ENCODE data around the gene CXCR4. TPM values are rescaled to one million over a fixed set of nuclear protein-coding genes. Genes with fewer than 3 reads are reported as not detected.

Gene CXCR4
- total RNA-seq, 3 donors from 2014 or later (not counting 1 experiment from before 2014, with no cell fraction given), result 582 to 848 (median 741) TPM

DNA sequence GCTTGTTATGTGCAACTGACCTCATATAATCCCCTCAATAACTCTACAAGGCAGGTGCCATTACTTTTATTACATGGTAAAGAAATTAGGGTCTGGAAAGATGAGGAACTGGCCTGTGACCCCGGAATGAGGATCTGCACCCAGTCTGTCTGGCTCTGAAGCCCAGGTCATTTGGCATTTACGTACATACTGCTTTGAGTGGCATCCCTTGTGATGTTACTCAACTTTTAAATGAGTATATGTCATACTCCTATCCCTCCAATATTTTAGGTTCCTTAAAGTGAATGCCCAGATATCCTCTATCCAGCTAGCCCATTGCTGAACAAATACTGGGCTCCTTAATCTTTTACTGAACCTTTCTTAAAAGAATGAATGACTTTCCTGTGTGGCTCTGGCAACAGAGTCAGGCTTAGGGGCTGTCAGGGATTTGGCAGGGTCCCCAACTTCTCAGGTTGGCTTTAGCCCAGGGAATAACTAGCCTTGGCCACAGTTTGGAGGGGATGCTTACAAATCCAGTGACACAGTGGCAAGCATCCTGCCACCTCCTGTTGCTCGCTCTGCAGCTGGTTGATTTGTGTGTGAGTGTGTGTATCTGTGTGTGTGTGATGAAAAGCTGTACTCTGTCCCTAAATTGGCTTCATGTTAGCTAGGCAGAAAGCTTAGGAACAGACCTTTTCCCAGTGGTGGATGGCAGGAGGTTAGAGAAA, 3.4 kb upstream of the CXCR4 start:
- H3K4me1 Mint-ChIP-seq, result peaks cover 26 to 47% of the 10 kb centered on the region in 2 donors

DNA sequence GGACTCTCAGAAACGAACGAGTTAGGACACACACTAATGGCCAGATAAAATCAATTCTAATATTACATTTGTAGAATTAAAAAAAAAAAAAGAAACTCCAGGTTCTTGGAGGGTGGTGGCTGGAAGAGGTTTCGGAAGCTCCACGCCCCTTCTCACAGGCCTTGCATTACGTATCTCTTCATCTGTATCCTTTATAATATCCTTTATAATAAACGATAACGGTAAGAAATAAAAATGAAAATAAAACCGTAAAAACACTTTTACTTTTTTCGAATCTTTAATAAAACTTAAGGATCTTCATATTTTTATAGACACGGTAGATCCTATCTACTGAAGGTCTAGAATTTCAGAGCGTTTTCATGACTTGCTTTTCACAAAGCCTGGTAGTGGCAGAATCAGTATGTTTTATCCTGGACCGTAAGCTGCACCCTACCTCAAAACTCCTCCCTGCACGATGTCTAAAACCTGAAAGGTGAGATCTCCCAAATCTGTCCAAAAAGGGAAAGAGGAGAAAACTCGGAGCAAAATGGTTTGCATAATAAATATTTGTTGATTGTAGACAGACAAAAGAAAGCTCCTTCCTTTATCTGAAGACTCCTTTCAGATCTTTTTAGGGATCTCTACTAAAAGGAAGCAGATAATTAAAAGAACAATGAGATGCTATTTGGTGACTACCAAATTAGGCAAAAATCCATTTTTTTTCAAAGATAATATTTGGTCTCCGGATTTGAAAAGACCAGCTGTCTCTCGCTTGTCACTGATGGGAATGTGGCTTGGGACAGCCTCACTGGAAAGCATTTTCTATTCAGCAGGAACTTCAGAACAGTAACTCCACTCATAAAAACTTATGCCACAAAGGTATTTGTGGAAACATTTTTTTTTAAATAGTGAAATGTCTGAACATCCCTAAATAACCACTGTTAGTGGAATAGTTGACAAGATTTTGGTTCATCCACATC, 2.0 kb upstream of the CXCR4 start:
- TF ChIP-seq, protein P1, sequence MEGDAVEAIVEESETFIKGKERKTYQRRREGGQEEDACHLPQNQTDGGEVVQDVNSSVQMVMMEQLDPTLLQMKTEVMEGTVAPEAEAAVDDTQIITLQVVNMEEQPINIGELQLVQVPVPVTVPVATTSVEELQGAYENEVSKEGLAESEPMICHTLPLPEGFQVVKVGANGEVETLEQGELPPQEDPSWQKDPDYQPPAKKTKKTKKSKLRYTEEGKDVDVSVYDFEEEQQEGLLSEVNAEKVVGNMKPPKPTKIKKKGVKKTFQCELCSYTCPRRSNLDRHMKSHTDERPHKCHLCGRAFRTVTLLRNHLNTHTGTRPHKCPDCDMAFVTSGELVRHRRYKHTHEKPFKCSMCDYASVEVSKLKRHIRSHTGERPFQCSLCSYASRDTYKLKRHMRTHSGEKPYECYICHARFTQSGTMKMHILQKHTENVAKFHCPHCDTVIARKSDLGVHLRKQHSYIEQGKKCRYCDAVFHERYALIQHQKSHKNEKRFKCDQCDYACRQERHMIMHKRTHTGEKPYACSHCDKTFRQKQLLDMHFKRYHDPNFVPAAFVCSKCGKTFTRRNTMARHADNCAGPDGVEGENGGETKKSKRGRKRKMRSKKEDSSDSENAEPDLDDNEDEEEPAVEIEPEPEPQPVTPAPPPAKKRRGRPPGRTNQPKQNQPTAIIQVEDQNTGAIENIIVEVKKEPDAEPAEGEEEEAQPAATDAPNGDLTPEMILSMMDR (IDR thresholded peaks at IDR 0.05), result no peak
- H3K36me3 Mint-ChIP-seq, result peaks cover 3% of the 10 kb centered on the region
- 92% methylated on average over 11 of the region's 16 CpGs for WGBS (ENCODE audit: insufficient coverage)

More for the DNA sequence above, 3.4 kb upstream of the CXCR4 start:
- Mint-ChIP-seq H3K36me3 (no peaks in the 10 kb centered on the region), H3K27me3 (ENCODE audit: low read depth in 2 of 2) (peaks cover 0 to under 1% of the 10 kb centered on the region in 2 donors), H3K9me3 (no peaks in the 10 kb centered on the region), H3K27ac (peak overlapping the region in 1 of 2 donors; percentile 19), H3K4me3 (peak overlapping the region; percentile 33)
- TF ChIP-seq, protein P1 (IDR thresholded peaks at IDR 0.05), result no peak
- no peaks in the 10 kb centered on the region for H3K36me3 ChIP-seq (ENCODE audit: control insufficient read depth, insufficient read depth, low read length)
- H3K9me3 ChIP-seq (ENCODE audit: control insufficient read depth, insufficient read depth, low read length), result no peaks in the 10 kb centered on the region
- intact Hi-C loops (cut with micrococcal nuclease), result no loop called here
- WGBS (ENCODE audit: insufficient coverage), result 95% methylated on average over 3 of the region's 3 CpGs
- H3K27me3 ChIP-seq (ENCODE audit: control insufficient read depth, insufficient read depth, low read length), result no peaks in the 10 kb centered on the region
- DNase-seq, result no peak
- H3K4me1 ChIP-seq (ENCODE audit: control insufficient read depth, insufficient read depth, low read length), result peaks cover 44% of the 10 kb centered on the region
- no peak overlapping the region for H3K4me3 ChIP-seq (ENCODE audit: low read length)
- no peak overlapping the region for H3K27ac ChIP-seq (ENCODE audit: low read length)
- ATAC-seq, result no peak

DNA sequence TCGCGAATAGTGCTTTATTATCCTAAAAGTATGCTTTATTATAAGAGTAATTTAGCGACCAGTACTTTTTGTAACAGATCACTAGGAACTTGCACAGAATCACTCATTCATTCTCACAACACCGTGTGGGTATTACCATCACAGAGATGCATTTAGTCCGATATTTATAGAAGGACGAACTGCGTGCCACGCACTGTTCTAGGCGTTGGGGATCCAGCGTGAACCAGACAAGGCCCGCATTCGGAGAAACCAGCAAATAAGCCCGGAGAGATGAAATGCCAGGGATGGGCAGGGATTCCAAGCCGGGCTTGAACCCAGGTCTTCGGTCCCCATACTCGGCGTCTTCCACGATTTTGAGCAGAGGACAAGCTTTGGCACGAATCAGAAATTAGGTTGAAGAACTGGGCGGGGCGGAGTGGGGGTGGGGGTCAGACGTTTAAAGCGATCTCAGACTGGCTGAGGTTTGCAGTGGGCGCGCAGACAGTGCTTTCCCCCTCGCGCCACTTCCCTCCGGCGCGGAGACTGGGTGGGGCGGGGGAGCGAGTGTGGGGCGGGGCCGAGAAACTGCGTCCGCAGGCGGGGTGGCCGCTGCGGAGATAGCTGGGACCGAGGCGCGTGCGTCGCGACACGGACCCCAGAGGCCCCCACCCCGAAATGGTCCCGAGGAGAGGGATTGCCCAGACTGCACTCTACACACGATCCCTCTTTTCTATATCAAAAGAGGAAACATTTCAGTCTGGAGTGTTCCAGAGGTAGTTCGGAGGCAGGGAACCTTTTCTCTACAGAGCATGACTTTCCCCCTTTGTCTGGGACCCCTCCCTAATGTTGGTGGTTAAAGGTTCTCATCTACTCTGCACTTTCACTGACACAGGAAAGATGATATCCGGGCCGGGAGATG, 1.1 kb upstream of the CXCR4 start:
- intact Hi-C loops (cut with micrococcal nuclease), result loop anchor here (1.0 to 10.0 kb wide), 10 partner anchors 10 to 377 kb away; partner anchors contain the start of gene UBXN4
- no peaks in the 10 kb centered on the region for H3K9me3 Mint-ChIP-seq
- TF ChIP-seq, protein P1 (IDR thresholded peaks at IDR 0.05), result no peak
- peak; percentile 73 to 92 for DNase-seq
- H3K36me3 Mint-ChIP-seq, result peaks cover 8% of the 10 kb centered on the region
- peak overlapping the region; percentile 98 for H3K27ac ChIP-seq (ENCODE audit: low read length)
- H3K4me1 Mint-ChIP-seq, result peaks cover 35 to 54% of the 10 kb centered on the region in 2 donors
- no peaks in the 10 kb centered on the region for H3K27me3 ChIP-seq (ENCODE audit: control insufficient read depth, insufficient read depth, low read length)
- peak overlapping the region; percentile 85 to 90 for H3K27ac Mint-ChIP-seq
- under 1% methylated on average over 49 of the region's 52 CpGs for WGBS (ENCODE audit: insufficient coverage)
- peak overlapping the region; percentile 98 for H3K4me3 ChIP-seq (ENCODE audit: low read length)
- no peaks in the 10 kb centered on the region for H3K9me3 ChIP-seq (ENCODE audit: control insufficient read depth, insufficient read depth, low read length)
- peak overlapping the region; percentile 90 for H3K4me3 Mint-ChIP-seq
- peaks cover 16% of the 10 kb centered on the region for H3K36me3 ChIP-seq (ENCODE audit: control insufficient read depth, insufficient read depth, low read length)
- peaks cover 40% of the 10 kb centered on the region for H3K4me1 ChIP-seq (ENCODE audit: control insufficient read depth, insufficient read depth, low read length)
- no peaks in the 10 kb centered on the region for H3K27me3 Mint-ChIP-seq (ENCODE audit: low read depth in 2 of 2)
- peak; percentile 55 to 82 (median 68) for ATAC-seq

More for the DNA sequence above, 2.0 kb upstream of the CXCR4 start:
- H3K36me3 ChIP-seq (ENCODE audit: control insufficient read depth, insufficient read depth, low read length), result peaks cover 8% of the 10 kb centered on the region
- H3K27ac Mint-ChIP-seq, result peak overlapping the region; percentile 85 to 90
- H3K27ac ChIP-seq (ENCODE audit: low read length), result peak overlapping the region; percentile 64
- no peaks in the 10 kb centered on the region for H3K27me3 Mint-ChIP-seq (ENCODE audit: low read depth in 2 of 2)
- no peaks in the 10 kb centered on the region for H3K27me3 ChIP-seq (ENCODE audit: control insufficient read depth, insufficient read depth, low read length)
- intact Hi-C loops (cut with micrococcal nuclease), result loop anchor here (1.0 to 10.0 kb wide), 8 partner anchors 63 to 378 kb away; partner anchors contain the start of gene UBXN4
- peak overlapping the region; percentile 98 for H3K4me3 ChIP-seq (ENCODE audit: low read length)
- ATAC-seq (no peak), DNase-seq (no peak)
- no peaks in the 10 kb centered on the region for H3K9me3 Mint-ChIP-seq
- H3K4me3 Mint-ChIP-seq, result peak overlapping the region; percentile 90
- H3K4me1 Mint-ChIP-seq, result peaks cover 40 to 54% of the 10 kb centered on the region in 2 donors
- peaks cover 44% of the 10 kb centered on the region for H3K4me1 ChIP-seq (ENCODE audit: control insufficient read depth, insufficient read depth, low read length)
- no peaks in the 10 kb centered on the region for H3K9me3 ChIP-seq (ENCODE audit: control insufficient read depth, insufficient read depth, low read length)
